Vagina (tissue), 2 donors: ENCODE results near the gene IFT57.

Experiments
- POLR2A ChIP-seq, 2 donors: fragments of 450-650 bp; IDR thresholded peaks; one replicate each; pipeline ENCODE4 v1.6.1; 2017; ENCODE audit warnings: antibody characterized with exemption in 2 of 2, mild to moderate bottlenecking in 2 of 2, moderate library complexity in 2 of 2
- POLR2AphosphoS5 ChIP-seq, 2 donors: sonication (generic); formaldehyde crosslinking; IDR thresholded peaks; one replicate each; pipeline ENCODE4 v1.9.0; 2017; ENCODE audit warnings: antibody characterized with exemption in 2 of 2, mild to moderate bottlenecking in 2 of 2, low read depth in 1 of 2; ENCODE audit not compliant: insufficient read depth in 1 of 2

- TF ChIP-seq POLR2A (IDR thresholded peaks at IDR 0.05) (no peak), POLR2AphosphoS5 (IDR thresholded peaks at IDR 0.05; ENCODE audit: insufficient read depth in 1 of 2, low read depth in 1 of 2) (no peak)
Measured at GRCh38 chr3:108180194-108180593, 42.0 kb downstream of the IFT57 start.
